Parathyroid adenoma (tissue), 2 donors: Measurements from ENCODE around the gene TMEFF1.
A peak's percentile ranks its signal among the peaks of the same experiment; 100 is the strongest.
"Not testable (repeated sequence)": the region's sequence is repeated elsewhere in the genome, so short reads cannot be mapped to it uniquely, and the experiment has no call there.

Source experiments
- H2AFZ ChIP-seq: fragments of 300-600 bp; sonication (generic); one replicate; pipeline ENCODE4 v1.7.0; 2017; ENCODE audit warnings: antibody characterized with exemption, mild to moderate bottlenecking
- H3K27ac ChIP-seq: fragments of 300-600 bp; sonication (generic); one replicate; pipeline ENCODE4 v1.7.0; 2017
- H3K27me3 ChIP-seq: fragments of 300-600 bp; sonication (generic); one replicate; pipeline ENCODE4 v1.7.0; 2017; ENCODE audit warnings: low read length; ENCODE audit not compliant: control insufficient read depth, insufficient read depth
- H3K36me3 ChIP-seq: fragments of 300-600 bp; sonication (generic); one replicate; pipeline ENCODE4 v1.7.0; 2017; ENCODE audit warnings: low read length; ENCODE audit not compliant: control insufficient read depth, insufficient read depth
- H3K4me1 ChIP-seq: fragments of 300-600 bp; sonication (generic); one replicate; pipeline ENCODE4 v1.7.0; 2017; ENCODE audit warnings: control low read depth
- H3K4me2 ChIP-seq: fragments of 300-600 bp; sonication (generic); one replicate; pipeline ENCODE4 v1.7.0; 2017; ENCODE audit warnings: low read length
- H3K4me3 ChIP-seq: fragments of 300-600 bp; sonication (generic); one replicate; pipeline ENCODE4 v1.7.0; 2017; ENCODE audit warnings: low read depth, low read length
- H3K79me2 ChIP-seq: fragments of 300-600 bp; sonication (generic); one replicate; pipeline ENCODE4 v1.7.0; 2017; ENCODE audit warnings: control low read depth
- H3K9ac ChIP-seq: fragments of 300-600 bp; sonication (generic); one replicate; pipeline ENCODE4 v1.7.0; 2017; ENCODE audit warnings: mild to moderate bottlenecking
- H3K9me3 ChIP-seq: fragments of 300-600 bp; sonication (generic); one replicate; pipeline ENCODE4 v1.7.0; 2017; ENCODE audit warnings: low read length; ENCODE audit not compliant: control insufficient read depth
- TF ChIP-seq, protein P1 (sequence below): fragments of 300-600 bp; sonication (generic); IDR thresholded peaks from one replicate; pipeline ENCODE4 v1.7.0; 2017; ENCODE audit warnings: antibody characterized with exemption, mild to moderate bottlenecking
- donor health status: primary hyperparathyroidism.

Gene TMEFF1

DNA sequence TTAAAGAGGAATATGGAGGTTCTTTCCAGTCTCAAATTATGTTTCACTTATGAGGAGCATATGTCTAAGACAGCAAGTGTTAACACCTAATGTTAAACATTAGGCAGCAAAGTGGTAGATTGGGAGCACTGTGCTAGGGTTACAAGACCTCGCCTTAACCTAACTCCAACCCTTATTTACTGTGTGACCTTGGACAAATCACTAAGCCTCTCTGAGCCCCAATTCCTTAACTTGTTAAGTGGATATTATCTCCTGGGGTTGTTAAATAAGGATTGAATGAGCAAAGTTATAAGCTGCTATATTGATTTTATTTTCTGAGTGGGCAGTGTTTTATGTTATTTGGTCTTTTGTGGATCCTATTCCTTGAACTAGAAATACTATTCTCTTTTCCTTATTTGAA, 38.3 kb downstream of the TMEFF1 start:
- TF ChIP-seq, protein P1, sequence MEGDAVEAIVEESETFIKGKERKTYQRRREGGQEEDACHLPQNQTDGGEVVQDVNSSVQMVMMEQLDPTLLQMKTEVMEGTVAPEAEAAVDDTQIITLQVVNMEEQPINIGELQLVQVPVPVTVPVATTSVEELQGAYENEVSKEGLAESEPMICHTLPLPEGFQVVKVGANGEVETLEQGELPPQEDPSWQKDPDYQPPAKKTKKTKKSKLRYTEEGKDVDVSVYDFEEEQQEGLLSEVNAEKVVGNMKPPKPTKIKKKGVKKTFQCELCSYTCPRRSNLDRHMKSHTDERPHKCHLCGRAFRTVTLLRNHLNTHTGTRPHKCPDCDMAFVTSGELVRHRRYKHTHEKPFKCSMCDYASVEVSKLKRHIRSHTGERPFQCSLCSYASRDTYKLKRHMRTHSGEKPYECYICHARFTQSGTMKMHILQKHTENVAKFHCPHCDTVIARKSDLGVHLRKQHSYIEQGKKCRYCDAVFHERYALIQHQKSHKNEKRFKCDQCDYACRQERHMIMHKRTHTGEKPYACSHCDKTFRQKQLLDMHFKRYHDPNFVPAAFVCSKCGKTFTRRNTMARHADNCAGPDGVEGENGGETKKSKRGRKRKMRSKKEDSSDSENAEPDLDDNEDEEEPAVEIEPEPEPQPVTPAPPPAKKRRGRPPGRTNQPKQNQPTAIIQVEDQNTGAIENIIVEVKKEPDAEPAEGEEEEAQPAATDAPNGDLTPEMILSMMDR = no peak
- Histone ChIP-seq H3K9me3 (no peaks in the 10 kb centered on the region), H3K4me2 (no peak overlapping the region), H3K4me1 (no peaks in the 10 kb centered on the region), H3K27me3 (no peaks in the 10 kb centered on the region), H3K9ac (no peak overlapping the region), H3K4me3 (no peak overlapping the region), H3K79me2 (no peaks in the 10 kb centered on the region), H2AFZ (no peak overlapping the region), H3K27ac (no peak overlapping the region), H3K36me3 (no peaks in the 10 kb centered on the region)

DNA sequence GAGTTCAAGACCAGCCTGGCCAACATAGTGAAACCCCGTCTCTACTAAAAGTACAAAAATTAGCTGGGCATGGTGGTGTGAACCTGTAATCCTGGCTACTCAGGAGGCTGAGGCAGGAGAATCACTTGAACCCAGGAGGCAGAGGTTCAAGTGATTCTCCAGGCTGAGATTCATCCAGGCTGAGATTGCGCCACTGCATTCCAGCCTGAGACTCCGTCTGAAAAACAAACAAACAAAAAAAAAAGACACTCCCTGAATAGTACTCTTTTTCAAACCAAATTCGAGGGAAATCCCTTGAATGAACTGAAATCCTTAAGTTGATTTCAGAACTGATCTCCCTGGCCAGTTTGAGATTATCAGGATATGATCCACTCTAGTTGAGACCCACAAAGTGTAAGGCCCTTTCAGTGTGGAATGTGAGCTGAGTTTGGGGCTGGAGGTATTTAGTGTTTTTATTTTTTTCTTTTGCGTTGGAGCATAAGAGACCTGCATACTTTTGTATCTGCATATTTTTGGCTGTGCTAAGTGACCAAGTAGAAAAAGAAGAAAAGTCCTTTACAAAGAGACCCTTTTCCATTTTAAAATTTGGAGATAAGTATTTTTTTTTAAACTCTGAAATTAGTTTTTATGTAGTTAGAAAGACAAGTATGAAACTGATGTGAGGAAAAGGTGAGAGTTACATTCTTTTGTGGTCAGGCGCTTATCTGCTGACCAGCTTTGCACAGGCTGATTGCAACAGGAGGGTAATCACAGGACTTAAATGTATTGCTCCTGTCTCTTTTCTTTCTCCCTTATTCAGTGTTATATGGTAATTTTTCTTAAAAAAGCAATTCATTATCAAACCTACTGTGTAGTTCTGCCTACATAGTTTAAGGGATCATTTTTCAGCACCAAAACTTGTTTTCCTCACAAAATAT, 42.9 kb downstream of the TMEFF1 start:
- no peaks in the 10 kb centered on the region for H3K79me2 ChIP-seq
- H3K36me3 ChIP-seq = no peaks in the 10 kb centered on the region
- H3K27ac ChIP-seq = no peak overlapping the region
- peak overlapping the region; percentile 42 for H2AFZ ChIP-seq
- TF ChIP-seq, protein P1 = no peak
- no peak overlapping the region for H3K4me3 ChIP-seq
- no peaks in the 10 kb centered on the region for H3K9me3 ChIP-seq
- H3K4me1 ChIP-seq = no peaks in the 10 kb centered on the region
- H3K9ac ChIP-seq = no peak overlapping the region
- no peaks in the 10 kb centered on the region for H3K27me3 ChIP-seq
- H3K4me2 ChIP-seq = no peak overlapping the region

DNA sequence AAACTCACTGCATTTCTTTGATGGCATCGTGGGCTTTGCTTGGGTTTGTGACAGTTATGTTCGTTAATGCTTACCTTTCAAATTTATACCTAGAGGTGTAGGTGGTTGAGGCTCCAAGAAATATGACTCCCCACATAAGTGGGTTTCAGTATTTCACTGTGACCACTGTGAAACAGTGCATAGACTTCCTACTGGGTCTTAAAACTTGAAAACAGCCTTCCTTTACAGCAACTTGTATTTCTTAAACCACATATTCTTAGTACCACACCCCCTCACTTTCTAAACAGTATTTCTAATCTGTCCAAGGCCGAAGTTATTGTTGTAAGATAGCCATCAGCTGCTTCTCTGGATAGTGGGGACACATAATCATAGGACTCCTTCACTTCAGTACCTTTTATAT, 48.3 kb downstream of the TMEFF1 start:
- H3K9me3 ChIP-seq = no peaks in the 10 kb centered on the region
- TF ChIP-seq, protein P1 = no peak
- no peaks in the 10 kb centered on the region for H3K27me3 ChIP-seq
- H3K9ac ChIP-seq = no peak overlapping the region
- H3K4me1 ChIP-seq = no peaks in the 10 kb centered on the region
- no peak overlapping the region for H3K4me2 ChIP-seq
- no peaks in the 10 kb centered on the region for H3K79me2 ChIP-seq
- no peak overlapping the region for H3K4me3 ChIP-seq
- H2AFZ ChIP-seq = no peak overlapping the region
- H3K36me3 ChIP-seq = no peaks in the 10 kb centered on the region
- H3K27ac ChIP-seq = no peak overlapping the region

GRCh38 chr9:100525563-100525962, 52.6 kb downstream of the TMEFF1 start:
- no peaks in the 10 kb centered on the region for H3K4me1 ChIP-seq
- TF ChIP-seq, protein P1 = no peak
- H3K9ac ChIP-seq = no peak overlapping the region
- no peak overlapping the region for H2AFZ ChIP-seq
- no peaks in the 10 kb centered on the region for H3K79me2 ChIP-seq
- no peaks in the 10 kb centered on the region for H3K9me3 ChIP-seq
- no peaks in the 10 kb centered on the region for H3K27me3 ChIP-seq
- no peaks in the 10 kb centered on the region for H3K36me3 ChIP-seq
- H3K27ac ChIP-seq = no peak overlapping the region
- no peak overlapping the region for H3K4me3 ChIP-seq
- H3K4me2 ChIP-seq = no peak overlapping the region

- not testable (repeated sequence) for H3K4me2 ChIP-seq, H3K27me3 ChIP-seq, H3K79me2 ChIP-seq, H3K27ac ChIP-seq, H3K9me3 ChIP-seq, H3K4me1 ChIP-seq, H2AFZ ChIP-seq, H3K36me3 ChIP-seq, H3K9ac ChIP-seq, H3K4me3 ChIP-seq
These were observed 54.3 kb downstream of the TMEFF1 start for GRCh38 chr9:100527180-100527794.
